ENCODE measurements around the gene SLC10A7.

The SLC10A7 gene

GRCh38 chr4:146495269-146495668, 26.5 kb downstream of the SLC10A7 start:
- H3K4me3 ChIP-seq (ENCODE audit: insufficient read length, low read depth), result no peak overlapping the region
- H3K27me3 ChIP-seq (ENCODE audit: insufficient read depth, insufficient read length), result no peaks in the 10 kb centered on the region
- no peaks in the 10 kb centered on the region for H3K4me1 ChIP-seq (ENCODE audit: insufficient read depth, insufficient read length)
- no peaks in the 10 kb centered on the region for H3K9me3 ChIP-seq (ENCODE audit: insufficient read depth, low read length)
- H3K36me3 ChIP-seq (ENCODE audit: insufficient read depth, insufficient read length, low read length), result no peaks in the 10 kb centered on the region
- TF ChIP-seq YY1 (IDR thresholded peaks at IDR 0.05; ENCODE audit: insufficient read depth, insufficient read length) (no peak), SUZ12 (IDR thresholded peaks at IDR 0.05; ENCODE audit: extremely low read depth, insufficient read depth, insufficient read length) (no peak), ZNF274 (IDR thresholded peaks at IDR 0.05; ENCODE audit: low read depth, low read length) (no peak)
- DNase-seq (ENCODE audit: low read depth, low spot score), result no peak
- no peak overlapping the region for H3K9ac ChIP-seq (ENCODE audit: insufficient read length, low read depth)

GRCh38 chr4:146494143-146494542, 27.6 kb downstream of the SLC10A7 start:
- DNase-seq (ENCODE audit: low read depth, low spot score), result no peak
- no peak overlapping the region for H3K9ac ChIP-seq (ENCODE audit: insufficient read length, low read depth)
- no peaks in the 10 kb centered on the region for H3K9me3 ChIP-seq (ENCODE audit: insufficient read depth, low read length)
- TF ChIP-seq SUZ12 (IDR thresholded peaks at IDR 0.05; ENCODE audit: extremely low read depth, insufficient read depth, insufficient read length) (no peak), YY1 (IDR thresholded peaks at IDR 0.05; ENCODE audit: insufficient read depth, insufficient read length) (no peak), ZNF274 (IDR thresholded peaks at IDR 0.05; ENCODE audit: low read depth, low read length) (no peak)
- no peaks in the 10 kb centered on the region for H3K36me3 ChIP-seq (ENCODE audit: insufficient read depth, insufficient read length, low read length)
- no peaks in the 10 kb centered on the region for H3K27me3 ChIP-seq (ENCODE audit: insufficient read depth, insufficient read length)
- no peaks in the 10 kb centered on the region for H3K4me1 ChIP-seq (ENCODE audit: insufficient read depth, insufficient read length)
- H3K4me3 ChIP-seq (ENCODE audit: insufficient read length, low read depth), result no peak overlapping the region

DNA sequence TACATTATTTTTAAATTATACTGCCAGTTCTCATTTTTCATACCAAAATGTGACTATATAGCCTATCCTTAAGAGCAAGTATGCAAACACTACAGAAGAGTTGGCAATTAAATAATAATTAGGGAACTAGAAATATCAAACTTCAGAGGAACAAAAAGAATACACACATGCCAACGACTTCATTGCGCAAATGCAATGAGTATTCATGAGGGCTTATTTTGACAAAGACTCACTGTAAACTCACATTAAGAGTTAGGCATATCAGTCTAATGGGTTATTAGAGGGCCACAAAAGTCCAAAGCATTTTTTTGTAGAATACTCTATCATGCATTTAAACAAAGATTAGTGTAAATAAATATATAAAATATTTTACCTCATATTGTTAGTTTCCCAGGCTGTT, 31.6 kb downstream of the SLC10A7 start:
- no peaks in the 10 kb centered on the region for H3K9me3 ChIP-seq (ENCODE audit: insufficient read depth, low read length)
- H3K4me3 ChIP-seq (ENCODE audit: insufficient read length, low read depth), result no peak overlapping the region
- no peak for DNase-seq (ENCODE audit: low read depth, low spot score)
- TF ChIP-seq SUZ12 (IDR thresholded peaks at IDR 0.05; ENCODE audit: extremely low read depth, insufficient read depth, insufficient read length) (no peak), ZNF274 (IDR thresholded peaks at IDR 0.05; ENCODE audit: low read depth, low read length) (no peak), YY1 (IDR thresholded peaks at IDR 0.05; ENCODE audit: insufficient read depth, insufficient read length) (no peak)
- H3K27me3 ChIP-seq (ENCODE audit: insufficient read depth, insufficient read length), result no peaks in the 10 kb centered on the region
- H3K4me1 ChIP-seq (ENCODE audit: insufficient read depth, insufficient read length), result no peaks in the 10 kb centered on the region
- H3K9ac ChIP-seq (ENCODE audit: insufficient read length, low read depth), result no peak overlapping the region
- no peaks in the 10 kb centered on the region for H3K36me3 ChIP-seq (ENCODE audit: insufficient read depth, insufficient read length, low read length)

DNA sequence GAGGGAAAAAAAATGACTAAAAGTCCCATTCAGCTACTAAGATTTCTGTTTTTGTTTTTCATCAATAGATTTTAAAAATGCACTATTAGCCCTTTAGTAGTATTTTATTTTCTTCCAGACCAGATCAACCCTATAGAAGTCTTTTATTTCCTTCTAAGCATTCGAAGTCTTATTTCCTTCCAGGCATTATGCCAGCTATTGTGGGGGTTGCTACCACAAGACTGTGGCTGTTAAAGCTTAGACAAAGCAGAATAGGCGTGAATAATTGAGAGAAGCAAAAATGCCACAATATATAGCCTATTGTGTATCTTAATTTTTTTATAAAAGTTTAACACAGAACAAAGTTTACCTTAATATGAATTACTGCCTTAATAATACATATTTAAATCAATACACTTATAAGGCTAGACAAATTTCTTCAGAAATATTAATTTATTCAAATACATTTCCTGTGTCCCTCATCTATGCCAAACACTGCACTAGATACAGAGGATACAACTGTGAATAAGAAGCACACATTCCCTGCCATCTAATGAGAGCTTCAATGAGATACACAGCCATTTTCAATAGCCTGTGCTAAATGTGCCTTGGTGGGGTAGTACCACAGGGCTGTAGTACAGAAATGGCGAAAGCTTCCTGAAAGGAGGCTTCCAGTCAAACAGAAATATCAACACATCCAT, 33.1 kb downstream of the SLC10A7 start:
- no peaks in the 10 kb centered on the region for H3K4me1 ChIP-seq (ENCODE audit: insufficient read depth, insufficient read length)
- H3K9ac ChIP-seq (ENCODE audit: insufficient read length, low read depth), result no peak overlapping the region
- no peak for TF ChIP-seq SUZ12 (IDR thresholded peaks at IDR 0.05; ENCODE audit: extremely low read depth, insufficient read depth, insufficient read length)
- no peak for TF ChIP-seq YY1 (IDR thresholded peaks at IDR 0.05; ENCODE audit: insufficient read depth, insufficient read length)
- TF ChIP-seq ZNF274 (IDR thresholded peaks at IDR 0.05; ENCODE audit: low read depth, low read length), result no peak
- H3K4me3 ChIP-seq (ENCODE audit: insufficient read length, low read depth), result no peak overlapping the region
- DNase-seq (ENCODE audit: low read depth, low spot score), result no peak
- no peaks in the 10 kb centered on the region for H3K36me3 ChIP-seq (ENCODE audit: insufficient read depth, insufficient read length, low read length)
- no peaks in the 10 kb centered on the region for H3K27me3 ChIP-seq (ENCODE audit: insufficient read depth, insufficient read length)
- no peaks in the 10 kb centered on the region for H3K9me3 ChIP-seq (ENCODE audit: insufficient read depth, low read length)

- DNase-seq (ENCODE audit: low read depth, low spot score), result no peak
- H3K27me3 ChIP-seq (ENCODE audit: insufficient read depth, insufficient read length), result no peaks in the 10 kb centered on the region
- H3K36me3 ChIP-seq (ENCODE audit: insufficient read depth, insufficient read length, low read length), result no peaks in the 10 kb centered on the region
- peaks cover 10% of the 10 kb centered on the region for H3K9me3 ChIP-seq (ENCODE audit: insufficient read depth, low read length)
- no peaks in the 10 kb centered on the region for H3K4me1 ChIP-seq (ENCODE audit: insufficient read depth, insufficient read length)
- no peak overlapping the region for H3K4me3 ChIP-seq (ENCODE audit: insufficient read length, low read depth)
- TF ChIP-seq SUZ12 (IDR thresholded peaks at IDR 0.05; ENCODE audit: extremely low read depth, insufficient read depth, insufficient read length) (no peak), ZNF274 (IDR thresholded peaks at IDR 0.05; ENCODE audit: low read depth, low read length) (no peak), YY1 (IDR thresholded peaks at IDR 0.05; ENCODE audit: insufficient read depth, insufficient read length) (no peak)
- no peak overlapping the region for H3K9ac ChIP-seq (ENCODE audit: insufficient read length, low read depth)
Observed at GRCh38 chr4:146486565-146486964, 35.2 kb downstream of the SLC10A7 start.

- no peak overlapping the region for H3K9ac ChIP-seq (ENCODE audit: insufficient read length, low read depth)
- TF ChIP-seq ZNF274 (IDR thresholded peaks at IDR 0.05; ENCODE audit: low read depth, low read length) (no peak), SUZ12 (IDR thresholded peaks at IDR 0.05; ENCODE audit: extremely low read depth, insufficient read depth, insufficient read length) (no peak), YY1 (IDR thresholded peaks at IDR 0.05; ENCODE audit: insufficient read depth, insufficient read length) (no peak)
- no peak for DNase-seq (ENCODE audit: low read depth, low spot score)
- H3K4me3 ChIP-seq (ENCODE audit: insufficient read length, low read depth), result no peak overlapping the region
- H3K4me1 ChIP-seq (ENCODE audit: insufficient read depth, insufficient read length), result no peaks in the 10 kb centered on the region
- peaks cover 10% of the 10 kb centered on the region for H3K9me3 ChIP-seq (ENCODE audit: insufficient read depth, low read length)
- H3K27me3 ChIP-seq (ENCODE audit: insufficient read depth, insufficient read length), result no peaks in the 10 kb centered on the region
- H3K36me3 ChIP-seq (ENCODE audit: insufficient read depth, insufficient read length, low read length), result no peaks in the 10 kb centered on the region
Observed at GRCh38 chr4:146485968-146486367, 35.8 kb downstream of the SLC10A7 start.

- Histone ChIP-seq H3K9ac (ENCODE audit: insufficient read length, low read depth) (no peak overlapping the region), H3K27me3 (ENCODE audit: insufficient read depth, insufficient read length) (no peaks in the 10 kb centered on the region), H3K4me3 (ENCODE audit: insufficient read length, low read depth) (no peak overlapping the region), H3K9me3 (ENCODE audit: insufficient read depth, low read length) (peaks cover 10% of the 10 kb centered on the region), H3K4me1 (ENCODE audit: insufficient read depth, insufficient read length) (no peaks in the 10 kb centered on the region), H3K36me3 (ENCODE audit: insufficient read depth, insufficient read length, low read length) (no peaks in the 10 kb centered on the region)
- no peak for DNase-seq (ENCODE audit: low read depth, low spot score)
- TF ChIP-seq YY1 (IDR thresholded peaks at IDR 0.05; ENCODE audit: insufficient read depth, insufficient read length) (no peak), SUZ12 (IDR thresholded peaks at IDR 0.05; ENCODE audit: extremely low read depth, insufficient read depth, insufficient read length) (no peak), ZNF274 (IDR thresholded peaks at IDR 0.05; ENCODE audit: low read depth, low read length) (no peak)
Observed at GRCh38 chr4:146482788-146483187, 39.0 kb downstream of the SLC10A7 start.
